Liver (tissue), 9 donors: Measurements from ENCODE around the gene TLE5. TPM values are rescaled to one million over a fixed set of nuclear protein-coding genes. Genes with fewer than 3 reads are reported as not detected.

Source experiments
- DNase-seq: peaks from one replicate; pipeline ENCODE4 v3.0.0-alpha.2; 2017; ENCODE audit warnings: low spot score
- H3K27ac ChIP-seq, 2 donors: one replicate each; pipeline ENCODE4 v1.7.0; 2013; ENCODE audit warnings: inconsistent platforms in 2 of 2, low read length in 2 of 2, control low read depth in 1 of 2, low read depth in 1 of 2, mild to moderate bottlenecking in 1 of 2
- H3K27me3 ChIP-seq, 4 donors: one replicate each; pipeline versions ENCODE4 v1.6.1 to v1.7.0; 2013; ENCODE audit warnings: low read length in 3 of 4, inconsistent platforms in 1 of 4, mild to moderate bottlenecking in 1 of 4, moderate library complexity in 1 of 4; ENCODE audit not compliant: control insufficient read depth in 4 of 4, insufficient read depth in 4 of 4
- H3K36me3 ChIP-seq, 4 donors: one replicate each; pipeline versions ENCODE4 v1.6.1 to v1.7.0; 2013; ENCODE audit warnings: low read length in 3 of 4, mild to moderate bottlenecking in 3 of 4, low read depth in 1 of 4, moderate library complexity in 1 of 4; ENCODE audit not compliant: control insufficient read depth in 4 of 4, insufficient read depth in 3 of 4
- H3K4me1 ChIP-seq, 4 donors: one replicate each; pipeline versions ENCODE4 v1.6.1 to v1.7.0; 2013; ENCODE audit warnings: low read length in 3 of 4, mild to moderate bottlenecking in 3 of 4, moderate library complexity in 1 of 4; ENCODE audit not compliant: control insufficient read depth in 4 of 4, insufficient read depth in 4 of 4
- H3K4me3 ChIP-seq, 3 donors: one replicate each; pipeline versions ENCODE4 v1.6.1 to v1.7.0; 2013; ENCODE audit warnings: low read length in 3 of 3, control low read depth in 1 of 3, low read depth in 1 of 3, mild to moderate bottlenecking in 1 of 3
- H3K9ac ChIP-seq, 2 donors: one replicate each; pipeline ENCODE4 v1.7.0; 2013; ENCODE audit warnings: low read length in 2 of 2, mild to moderate bottlenecking in 2 of 2, moderate library complexity in 2 of 2, control low read depth in 1 of 2, low read depth in 1 of 2
- H3K9me3 ChIP-seq, 4 donors: one replicate each; pipeline versions ENCODE4 v1.6.1 to v1.7.0; 2013; ENCODE audit warnings: low read length in 3 of 4; ENCODE audit not compliant: control insufficient read depth in 4 of 4
- EGR1 ChIP-seq, 2 donors: IDR thresholded peaks; 2 replicates each; pipeline ENCODE4 v1.6.1; 2016 to 2018; ENCODE audit warnings: antibody characterized with exemption in 2 of 2, low read depth in 2 of 2
- FOXA1 ChIP-seq: IDR thresholded peaks from 2 replicates; pipeline ENCODE4 v1.6.1; 2016; ENCODE audit warnings: antibody characterized with exemption
- FOXA2 ChIP-seq: IDR thresholded peaks from 2 replicates; pipeline ENCODE4 v1.6.1; 2016; ENCODE audit warnings: antibody characterized with exemption
- GABPA ChIP-seq, 2 donors: IDR thresholded peaks in 1 of 2; conservative IDR thresholded peaks in 1 of 2; 2 replicates each; pipeline ENCODE4 v1.6.1; 2016; ENCODE audit warnings: antibody characterized with exemption in 2 of 2, mild to moderate bottlenecking in 1 of 2, moderate library complexity in 1 of 2
- HNF4A ChIP-seq, 2 donors: conservative IDR thresholded peaks; 2 replicates each; pipeline ENCODE4 v1.6.1; 2016; ENCODE audit warnings: antibody characterized with exemption in 2 of 2, mild to moderate bottlenecking in 2 of 2
- HNF4G ChIP-seq: IDR thresholded peaks from 2 replicates; pipeline ENCODE4 v1.6.1; 2016; ENCODE audit warnings: antibody characterized with exemption
- JUND ChIP-seq, 2 donors: IDR thresholded peaks; 2 replicates each; pipeline ENCODE4 v1.6.1; 2016; ENCODE audit warnings: antibody characterized with exemption in 2 of 2
- NR2F2 ChIP-seq: IDR thresholded peaks from 2 replicates; pipeline ENCODE4 v1.6.1; 2016; ENCODE audit warnings: antibody characterized with exemption
- RAD21 ChIP-seq, 2 donors: IDR thresholded peaks; 2 replicates each; pipeline ENCODE4 v1.6.1; 2016; ENCODE audit warnings: antibody characterized with exemption in 2 of 2, mild to moderate bottlenecking in 2 of 2
- RXRA ChIP-seq, 2 donors: IDR thresholded peaks; 2 replicates each; pipeline ENCODE4 v1.6.1; 2017 to 2018; ENCODE audit warnings: antibody characterized with exemption in 2 of 2, mild to moderate bottlenecking in 1 of 2
- SP1 ChIP-seq: IDR thresholded peaks from 2 replicates; pipeline ENCODE4 v1.6.1; 2018; ENCODE audit warnings: antibody characterized with exemption, mild to moderate bottlenecking
- TAF1 ChIP-seq: conservative IDR thresholded peaks from 2 replicates; pipeline ENCODE4 v1.6.1; 2016; ENCODE audit warnings: antibody characterized with exemption, mild to moderate bottlenecking
- YY1 ChIP-seq: IDR thresholded peaks from 2 replicates; pipeline ENCODE4 v1.6.1; 2016; ENCODE audit warnings: antibody characterized with exemption, mild to moderate bottlenecking
- WGBS: extraction: QIAGEN DNeasy Blood & Tissue Kit; methylation state at CpG from one replicate; pipeline ENCODE4 v1.1.7; 2013; 5-methylcytosine and 5-hydroxymethylcytosine counted together
- polyA plus RNA-seq, 2 donors: library from polyadenylated mRNA; stranded (reverse) in 1 of 2; unstranded in 1 of 2; fragments of 200-250 nt in 1 of 2; fragments of >200 nt in 1 of 2; fragmentation: Nextera tagmentation in 1 of 2; extraction: Ambion mirVana in 1 of 2; gene quantifications; one replicate each; pipeline versions ENCODE4 v1.2.1 to v1.2.3, GENCODE V29; 2013 to 2015
- total RNA-seq, 2 donors: library from RNA; depleted of rRNA; stranded (reverse); fragments of >200 nt; gene quantifications; one replicate each; pipeline ENCODE4 v1.2.3, GENCODE V29; 2014
- TF ChIP-seq, protein P1 (sequence below): IDR thresholded peaks from 2 replicates; pipeline ENCODE4 v1.6.1; 2016; ENCODE audit warnings: antibody characterized with exemption, mild to moderate bottlenecking
- TF ChIP-seq, protein P2 (sequence below): fragments of 150-350 bp; IDR thresholded peaks from 2 replicates; pipeline ENCODE4 v1.5.1; 2017; ENCODE audit warnings: improper control_type of control experiment, low read depth, low read length; ENCODE audit not compliant: missing input control
- TF ChIP-seq, protein P3 (sequence below): IDR thresholded peaks from 2 replicates; pipeline ENCODE4 v1.6.1; 2016; ENCODE audit warnings: antibody characterized with exemption
- TF ChIP-seq, protein P4 (sequence below): IDR thresholded peaks from 2 replicates; pipeline ENCODE4 v1.6.1; 2016; ENCODE audit warnings: antibody characterized with exemption
- TF ChIP-seq, protein P5 (sequence below): IDR thresholded peaks from 2 replicates; pipeline ENCODE4 v1.6.1; 2016; ENCODE audit warnings: antibody characterized with exemption
- donor health status: healthy.
- donor health status: healthy.
- donor health status: healthy.
- donor health status: healthy.
- donor health status: healthy.

Gene TLE5
- total and polyA plus RNA-seq, 4 donors, result 47.2 to 166 (median 54.9) TPM

DNA sequence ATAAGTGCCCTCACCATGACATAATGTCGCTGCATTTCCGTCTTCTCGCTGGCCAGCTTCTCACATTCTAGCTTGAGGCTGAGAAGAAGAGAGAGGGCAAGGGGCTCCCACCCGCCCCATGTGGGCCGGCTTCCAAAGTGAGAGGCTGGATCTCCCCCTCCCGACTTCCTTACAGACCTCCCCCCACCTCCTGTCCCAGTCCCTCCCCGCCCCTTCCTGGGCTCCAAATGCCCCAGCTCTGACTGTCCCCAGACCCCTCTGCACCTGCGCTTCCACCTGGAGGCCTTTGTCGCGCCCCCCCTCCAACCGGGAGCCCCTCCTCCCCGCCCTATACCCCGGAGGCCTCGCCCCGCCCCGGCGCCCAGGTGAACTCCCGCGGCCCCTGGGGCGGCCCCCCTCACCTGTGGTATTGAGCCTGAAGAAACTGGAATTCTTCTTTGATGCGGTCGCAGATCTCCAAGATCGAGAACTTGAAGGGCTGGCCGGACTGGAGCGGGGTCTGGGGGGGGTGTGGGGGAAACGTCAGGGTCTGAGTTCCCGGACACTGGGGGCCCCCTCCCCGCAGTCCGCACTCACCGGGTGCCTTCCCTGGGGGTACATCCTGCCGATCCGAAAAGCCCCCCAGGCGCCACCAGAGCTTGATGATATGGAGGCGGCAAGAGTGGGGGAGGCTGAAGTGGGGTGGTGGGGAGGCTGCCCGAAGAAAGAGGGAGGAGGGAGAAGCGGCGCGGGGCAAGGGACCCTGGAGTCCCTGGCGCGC, 33.8 kb downstream of the TLE5 start:
- no peak for DNase-seq
- no peaks in the 10 kb centered on the region for H3K36me3 ChIP-seq
- no peak overlapping the region for H3K9ac ChIP-seq
- peak overlapping the region; percentile 13 to 75 (median 27) for H3K4me3 ChIP-seq
- H3K27me3 ChIP-seq, result no peaks in the 10 kb centered on the region
- WGBS, result 19% methylated on average over 40 of the region's 40 CpGs
- TF ChIP-seq, protein P1, sequence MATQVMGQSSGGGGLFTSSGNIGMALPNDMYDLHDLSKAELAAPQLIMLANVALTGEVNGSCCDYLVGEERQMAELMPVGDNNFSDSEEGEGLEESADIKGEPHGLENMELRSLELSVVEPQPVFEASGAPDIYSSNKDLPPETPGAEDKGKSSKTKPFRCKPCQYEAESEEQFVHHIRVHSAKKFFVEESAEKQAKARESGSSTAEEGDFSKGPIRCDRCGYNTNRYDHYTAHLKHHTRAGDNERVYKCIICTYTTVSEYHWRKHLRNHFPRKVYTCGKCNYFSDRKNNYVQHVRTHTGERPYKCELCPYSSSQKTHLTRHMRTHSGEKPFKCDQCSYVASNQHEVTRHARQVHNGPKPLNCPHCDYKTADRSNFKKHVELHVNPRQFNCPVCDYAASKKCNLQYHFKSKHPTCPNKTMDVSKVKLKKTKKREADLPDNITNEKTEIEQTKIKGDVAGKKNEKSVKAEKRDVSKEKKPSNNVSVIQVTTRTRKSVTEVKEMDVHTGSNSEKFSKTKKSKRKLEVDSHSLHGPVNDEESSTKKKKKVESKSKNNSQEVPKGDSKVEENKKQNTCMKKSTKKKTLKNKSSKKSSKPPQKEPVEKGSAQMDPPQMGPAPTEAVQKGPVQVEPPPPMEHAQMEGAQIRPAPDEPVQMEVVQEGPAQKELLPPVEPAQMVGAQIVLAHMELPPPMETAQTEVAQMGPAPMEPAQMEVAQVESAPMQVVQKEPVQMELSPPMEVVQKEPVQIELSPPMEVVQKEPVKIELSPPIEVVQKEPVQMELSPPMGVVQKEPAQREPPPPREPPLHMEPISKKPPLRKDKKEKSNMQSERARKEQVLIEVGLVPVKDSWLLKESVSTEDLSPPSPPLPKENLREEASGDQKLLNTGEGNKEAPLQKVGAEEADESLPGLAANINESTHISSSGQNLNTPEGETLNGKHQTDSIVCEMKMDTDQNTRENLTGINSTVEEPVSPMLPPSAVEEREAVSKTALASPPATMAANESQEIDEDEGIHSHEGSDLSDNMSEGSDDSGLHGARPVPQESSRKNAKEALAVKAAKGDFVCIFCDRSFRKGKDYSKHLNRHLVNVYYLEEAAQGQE, result no peak
- TF ChIP-seq TAF1 (no peak), HNF4G (no peak), RAD21 (IDR thresholded peaks at IDR 0.05) (no peak), HNF4A (conservative IDR thresholded peaks at IDR 0.05) (no peak), FOXA2 (no peak), RXRA (IDR thresholded peaks at IDR 0.05) (no peak), YY1 (no peak), SP1 (no peak), JUND (IDR thresholded peaks at IDR 0.05) (no peak), EGR1 (IDR thresholded peaks at IDR 0.05; ENCODE audit: low read depth in 2 of 2) (no peak), FOXA1 (no peak), GABPA (IDR thresholded peaks at IDR 0.05 in 1 of 2, conservative IDR thresholded peaks at IDR 0.05 in 1 of 2) (no peak), NR2F2 (no peak)
- TF ChIP-seq, protein P2, sequence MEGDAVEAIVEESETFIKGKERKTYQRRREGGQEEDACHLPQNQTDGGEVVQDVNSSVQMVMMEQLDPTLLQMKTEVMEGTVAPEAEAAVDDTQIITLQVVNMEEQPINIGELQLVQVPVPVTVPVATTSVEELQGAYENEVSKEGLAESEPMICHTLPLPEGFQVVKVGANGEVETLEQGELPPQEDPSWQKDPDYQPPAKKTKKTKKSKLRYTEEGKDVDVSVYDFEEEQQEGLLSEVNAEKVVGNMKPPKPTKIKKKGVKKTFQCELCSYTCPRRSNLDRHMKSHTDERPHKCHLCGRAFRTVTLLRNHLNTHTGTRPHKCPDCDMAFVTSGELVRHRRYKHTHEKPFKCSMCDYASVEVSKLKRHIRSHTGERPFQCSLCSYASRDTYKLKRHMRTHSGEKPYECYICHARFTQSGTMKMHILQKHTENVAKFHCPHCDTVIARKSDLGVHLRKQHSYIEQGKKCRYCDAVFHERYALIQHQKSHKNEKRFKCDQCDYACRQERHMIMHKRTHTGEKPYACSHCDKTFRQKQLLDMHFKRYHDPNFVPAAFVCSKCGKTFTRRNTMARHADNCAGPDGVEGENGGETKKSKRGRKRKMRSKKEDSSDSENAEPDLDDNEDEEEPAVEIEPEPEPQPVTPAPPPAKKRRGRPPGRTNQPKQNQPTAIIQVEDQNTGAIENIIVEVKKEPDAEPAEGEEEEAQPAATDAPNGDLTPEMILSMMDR, result no peak
- TF ChIP-seq, protein P3, sequence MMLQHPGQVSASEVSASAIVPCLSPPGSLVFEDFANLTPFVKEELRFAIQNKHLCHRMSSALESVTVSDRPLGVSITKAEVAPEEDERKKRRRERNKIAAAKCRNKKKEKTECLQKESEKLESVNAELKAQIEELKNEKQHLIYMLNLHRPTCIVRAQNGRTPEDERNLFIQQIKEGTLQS, result no peak
- TF ChIP-seq, protein P4, sequence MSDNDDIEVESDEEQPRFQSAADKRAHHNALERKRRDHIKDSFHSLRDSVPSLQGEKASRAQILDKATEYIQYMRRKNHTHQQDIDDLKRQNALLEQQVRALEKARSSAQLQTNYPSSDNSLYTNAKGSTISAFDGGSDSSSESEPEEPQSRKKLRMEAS, result no peak
- TF ChIP-seq, protein P5, sequence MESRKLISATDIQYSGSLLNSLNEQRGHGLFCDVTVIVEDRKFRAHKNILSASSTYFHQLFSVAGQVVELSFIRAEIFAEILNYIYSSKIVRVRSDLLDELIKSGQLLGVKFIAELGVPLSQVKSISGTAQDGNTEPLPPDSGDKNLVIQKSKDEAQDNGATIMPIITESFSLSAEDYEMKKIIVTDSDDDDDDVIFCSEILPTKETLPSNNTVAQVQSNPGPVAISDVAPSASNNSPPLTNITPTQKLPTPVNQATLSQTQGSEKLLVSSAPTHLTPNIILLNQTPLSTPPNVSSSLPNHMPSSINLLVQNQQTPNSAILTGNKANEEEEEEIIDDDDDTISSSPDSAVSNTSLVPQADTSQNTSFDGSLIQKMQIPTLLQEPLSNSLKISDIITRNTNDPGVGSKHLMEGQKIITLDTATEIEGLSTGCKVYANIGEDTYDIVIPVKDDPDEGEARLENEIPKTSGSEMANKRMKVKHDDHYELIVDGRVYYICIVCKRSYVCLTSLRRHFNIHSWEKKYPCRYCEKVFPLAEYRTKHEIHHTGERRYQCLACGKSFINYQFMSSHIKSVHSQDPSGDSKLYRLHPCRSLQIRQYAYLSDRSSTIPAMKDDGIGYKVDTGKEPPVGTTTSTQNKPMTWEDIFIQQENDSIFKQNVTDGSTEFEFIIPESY, result no peak
- no peak overlapping the region for H3K27ac ChIP-seq
- no peaks in the 10 kb centered on the region for H3K9me3 ChIP-seq
- H3K4me1 ChIP-seq, result peaks cover 3 to 21% (median 12%) of the 10 kb centered on the region in 4 donors
